ENCODE data around the gene EVC2.

DNA sequence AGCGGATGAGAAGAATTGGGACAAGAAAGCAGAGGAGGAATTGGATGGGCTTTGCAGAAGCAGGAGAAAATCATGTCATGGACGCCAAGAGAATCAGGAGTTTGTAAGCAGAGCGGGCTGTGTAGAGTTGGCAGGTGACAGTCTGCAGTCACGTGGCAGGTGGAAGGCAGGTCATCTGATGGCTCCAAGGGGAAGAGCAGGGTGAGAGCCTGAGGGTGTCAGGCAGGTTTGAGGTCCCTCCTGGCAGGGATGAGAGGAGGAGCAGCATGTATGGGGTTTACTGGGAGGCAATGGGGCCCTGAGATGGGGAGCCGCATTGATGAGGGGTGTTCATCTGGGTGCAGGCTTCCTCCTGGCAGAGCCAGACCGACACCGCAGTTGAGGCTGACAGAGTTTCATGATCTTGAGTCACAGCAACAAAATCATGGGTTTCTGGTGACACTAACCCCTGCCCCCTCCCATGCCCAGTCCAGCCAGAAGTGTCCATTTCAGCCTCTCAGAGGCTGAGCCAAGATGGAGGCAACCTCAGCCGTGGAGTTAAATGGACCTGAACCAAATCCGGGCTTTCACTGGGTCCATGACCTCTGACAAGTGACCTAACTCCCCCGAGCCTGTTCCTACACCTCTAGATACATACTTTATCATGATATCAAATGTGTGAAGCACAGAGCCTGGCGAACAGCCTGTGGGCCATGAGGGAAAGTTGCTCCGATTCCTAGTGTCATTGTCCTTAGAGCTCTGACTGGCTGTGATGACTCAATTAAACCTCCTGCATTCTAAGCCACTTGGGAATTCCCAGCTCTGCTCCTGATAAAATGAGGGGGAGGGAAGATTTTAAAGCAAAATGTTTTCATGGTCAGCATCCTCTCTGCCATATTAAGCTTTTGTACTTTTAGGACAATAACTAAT, 38.7 kb upstream of the EVC2 start:
- TF ChIP-seq, protein P1, sequence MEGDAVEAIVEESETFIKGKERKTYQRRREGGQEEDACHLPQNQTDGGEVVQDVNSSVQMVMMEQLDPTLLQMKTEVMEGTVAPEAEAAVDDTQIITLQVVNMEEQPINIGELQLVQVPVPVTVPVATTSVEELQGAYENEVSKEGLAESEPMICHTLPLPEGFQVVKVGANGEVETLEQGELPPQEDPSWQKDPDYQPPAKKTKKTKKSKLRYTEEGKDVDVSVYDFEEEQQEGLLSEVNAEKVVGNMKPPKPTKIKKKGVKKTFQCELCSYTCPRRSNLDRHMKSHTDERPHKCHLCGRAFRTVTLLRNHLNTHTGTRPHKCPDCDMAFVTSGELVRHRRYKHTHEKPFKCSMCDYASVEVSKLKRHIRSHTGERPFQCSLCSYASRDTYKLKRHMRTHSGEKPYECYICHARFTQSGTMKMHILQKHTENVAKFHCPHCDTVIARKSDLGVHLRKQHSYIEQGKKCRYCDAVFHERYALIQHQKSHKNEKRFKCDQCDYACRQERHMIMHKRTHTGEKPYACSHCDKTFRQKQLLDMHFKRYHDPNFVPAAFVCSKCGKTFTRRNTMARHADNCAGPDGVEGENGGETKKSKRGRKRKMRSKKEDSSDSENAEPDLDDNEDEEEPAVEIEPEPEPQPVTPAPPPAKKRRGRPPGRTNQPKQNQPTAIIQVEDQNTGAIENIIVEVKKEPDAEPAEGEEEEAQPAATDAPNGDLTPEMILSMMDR (IDR thresholded peaks at IDR 0.05) = no peak
- no peak for TF ChIP-seq POLR2A (IDR thresholded peaks at IDR 0.05)
